ENCODE results near the gene C10orf90.

DNA sequence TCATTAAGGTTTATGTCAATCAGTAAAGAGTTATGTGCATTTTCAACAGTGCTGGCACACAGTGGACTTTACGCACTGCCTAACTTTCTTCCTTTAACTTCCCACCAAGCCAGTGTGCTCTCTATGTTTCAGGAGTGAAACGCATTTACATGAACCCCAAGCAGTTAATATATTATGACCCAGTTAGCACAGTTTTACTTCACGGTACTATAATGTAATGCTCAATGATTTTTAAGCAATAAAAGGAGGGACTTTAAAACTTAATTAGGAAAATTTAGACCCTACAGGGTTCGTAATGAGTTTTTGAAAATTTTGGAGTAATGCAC is 100.3 kb downstream of the C10orf90 start:
- TF ChIP-seq, protein P1, sequence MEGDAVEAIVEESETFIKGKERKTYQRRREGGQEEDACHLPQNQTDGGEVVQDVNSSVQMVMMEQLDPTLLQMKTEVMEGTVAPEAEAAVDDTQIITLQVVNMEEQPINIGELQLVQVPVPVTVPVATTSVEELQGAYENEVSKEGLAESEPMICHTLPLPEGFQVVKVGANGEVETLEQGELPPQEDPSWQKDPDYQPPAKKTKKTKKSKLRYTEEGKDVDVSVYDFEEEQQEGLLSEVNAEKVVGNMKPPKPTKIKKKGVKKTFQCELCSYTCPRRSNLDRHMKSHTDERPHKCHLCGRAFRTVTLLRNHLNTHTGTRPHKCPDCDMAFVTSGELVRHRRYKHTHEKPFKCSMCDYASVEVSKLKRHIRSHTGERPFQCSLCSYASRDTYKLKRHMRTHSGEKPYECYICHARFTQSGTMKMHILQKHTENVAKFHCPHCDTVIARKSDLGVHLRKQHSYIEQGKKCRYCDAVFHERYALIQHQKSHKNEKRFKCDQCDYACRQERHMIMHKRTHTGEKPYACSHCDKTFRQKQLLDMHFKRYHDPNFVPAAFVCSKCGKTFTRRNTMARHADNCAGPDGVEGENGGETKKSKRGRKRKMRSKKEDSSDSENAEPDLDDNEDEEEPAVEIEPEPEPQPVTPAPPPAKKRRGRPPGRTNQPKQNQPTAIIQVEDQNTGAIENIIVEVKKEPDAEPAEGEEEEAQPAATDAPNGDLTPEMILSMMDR (IDR thresholded peaks at IDR 0.05) = no peak
- TF ChIP-seq POLR2A (IDR thresholded peaks at IDR 0.05) = no peak

Measured in testis (tissue), 2 donors.